Measurements from ENCODE around the gene QRSL1. TPM values are rescaled to one million over a fixed set of nuclear protein-coding genes. Genes with fewer than 3 reads are reported as not detected.

Gene QRSL1
- total and polyA plus RNA-seq, 2 of the 4 experiments (the other 2 are of a cell fraction): 6.1 to 10.9 TPM

DNA sequence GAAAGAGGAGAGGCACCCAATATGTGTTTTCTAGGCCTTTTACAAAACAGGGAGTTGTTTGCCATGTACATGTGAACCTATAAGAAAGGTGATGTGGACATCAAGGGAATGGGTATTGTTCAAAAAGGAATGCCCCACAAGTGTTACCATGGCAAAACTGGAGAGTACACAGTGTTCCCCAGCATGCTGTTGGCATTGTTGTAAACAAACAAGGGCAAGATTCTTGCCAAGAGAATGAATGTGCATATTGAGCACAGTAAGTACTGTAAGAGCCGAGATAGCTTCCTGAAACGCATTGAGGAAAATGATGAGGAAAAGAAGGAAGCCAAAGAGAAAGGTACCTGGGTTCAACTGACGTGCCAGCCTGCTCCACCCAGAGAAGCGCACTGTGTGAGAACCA, 13.1 kb downstream of the QRSL1 start:
- Histone ChIP-seq H3K27me3 (ENCODE audit: control insufficient read depth, insufficient read depth, low read length) (no peaks in the 10 kb centered on the region), H2BK20ac (ENCODE audit: low read depth, low read length) (no peak overlapping the region), H4K5ac (ENCODE audit: low read depth, low read length) (no peak overlapping the region), H2BK5ac (ENCODE audit: low read depth, low read length, poor library complexity, severe bottlenecking) (no peak overlapping the region), H4K20me1 (ENCODE audit: insufficient read depth, low read length) (no peaks in the 10 kb centered on the region; the same call in 1 of the 2 replicates), H2AK5ac (ENCODE audit: low read depth, low read length) (no peak overlapping the region), H3K18ac (ENCODE audit: low read depth, low read length) (no peak overlapping the region), H3K9me3 (ENCODE audit: control insufficient read depth, insufficient read depth, low read length) (no peaks in the 10 kb centered on the region), H2AK9ac (replicated peaks; ENCODE audit: low read depth, low read length, poor library complexity) (no peak overlapping the region), H4K91ac (ENCODE audit: insufficient read depth, low read depth, low read length) (no peak overlapping the region), H3K14ac (replicated peaks; ENCODE audit: low read depth, low read length) (no peak overlapping the region), H3K23ac (ENCODE audit: low read depth, low read length) (no peak overlapping the region), H3K9ac (ENCODE audit: low read depth, low read length) (no peak overlapping the region), H3K4ac (ENCODE audit: low read depth, low read length) (no peak overlapping the region), H3K4me3 (ENCODE audit: insufficient read depth, low read depth, low read length) (no peak overlapping the region), H3K36me3 (ENCODE audit: control insufficient read depth, insufficient read depth, low read length) (peaks cover 5% of the 10 kb centered on the region; the same call in 1 of the 2 replicates), H3K9me1 (ENCODE audit: insufficient read depth, low read length) (no peaks in the 10 kb centered on the region), H2BK120ac (ENCODE audit: low read depth, low read length) (no peak overlapping the region), H3K4me1 (ENCODE audit: control insufficient read depth, insufficient read depth, low read length) (peaks cover 3% of the 10 kb centered on the region; the same call in 1 of the 2 replicates), H3K56ac (ENCODE audit: extremely low read depth, insufficient read depth, low read length) (no peak overlapping the region), H3K79me1 (ENCODE audit: low read depth in 1 of 2, low read length in 2 of 2) (peaks cover 6 to 8% of the 10 kb centered on the region in 2 experiments; a peak in 3 of 4 replicates), H2AFZ (replicated peaks; ENCODE audit: low read length, poor library complexity) (no peak overlapping the region), H2BK15ac (ENCODE audit: low read depth, low read length) (no peak overlapping the region), H4K8ac (ENCODE audit: low read depth in 2 of 2, low read length in 2 of 2) (no peak overlapping the region), H3K4me2 (ENCODE audit: low read depth, low read length) (no peak overlapping the region), H3K27ac (ENCODE audit: insufficient read depth, low read length) (no peak overlapping the region)
- intact Hi-C loops (cut with micrococcal nuclease) (no loop called here), in situ Hi-C loops (cut with MboI; ENCODE audit: low sequenced_read_pairs) (no loop called here), dilution Hi-C loops (cut with HindIII; ENCODE audit: low sequenced_read_pairs, unreplicated experiment) (no loop called here)
- DNase-seq: no peak
- no TSS peak for BruUV-seq (replicated peaks)
- CTCF ChIA-PET: no interaction called here
- TF ChIP-seq MAFK (IDR thresholded peaks at IDR 0.05; ENCODE audit: low read depth, low read length) (no peak), CEBPB (IDR thresholded peaks at IDR 0.05; ENCODE audit: low read depth, low read length) (no peak), MAZ (IDR thresholded peaks at IDR 0.05; ENCODE audit: borderline replicate concordance, low read depth, low read length) (no peak), RFX5 (IDR thresholded peaks at IDR 0.05; ENCODE audit: low read depth, low read length) (no peak), CHD1 (IDR thresholded peaks at IDR 0.05; ENCODE audit: low read depth, low read length) (no peak), BHLHE40 (IDR thresholded peaks at IDR 0.05; ENCODE audit: low read depth, low read length) (no peak), NFE2L2 (IDR thresholded peaks at IDR 0.05; ENCODE audit: low read depth, low read length) (no peak), FOS (IDR thresholded peaks at IDR 0.05; ENCODE audit: low read depth, low read length) (no peak), MXI1 (IDR thresholded peaks at IDR 0.05; ENCODE audit: borderline replicate concordance, low read depth, low read length) (no peak), RCOR1 (IDR thresholded peaks at IDR 0.05; ENCODE audit: insufficient replicate concordance, low read length) (no peak), POLR2A (IDR thresholded peaks at IDR 0.05; ENCODE audit: low read depth, low read length) (no peak), RAD21 (IDR thresholded peaks at IDR 0.05; ENCODE audit: low read length) (no peak), SMC3 (IDR thresholded peaks at IDR 0.05; ENCODE audit: low read depth, low read length) (no peak)
- TF ChIP-seq, protein P1, sequence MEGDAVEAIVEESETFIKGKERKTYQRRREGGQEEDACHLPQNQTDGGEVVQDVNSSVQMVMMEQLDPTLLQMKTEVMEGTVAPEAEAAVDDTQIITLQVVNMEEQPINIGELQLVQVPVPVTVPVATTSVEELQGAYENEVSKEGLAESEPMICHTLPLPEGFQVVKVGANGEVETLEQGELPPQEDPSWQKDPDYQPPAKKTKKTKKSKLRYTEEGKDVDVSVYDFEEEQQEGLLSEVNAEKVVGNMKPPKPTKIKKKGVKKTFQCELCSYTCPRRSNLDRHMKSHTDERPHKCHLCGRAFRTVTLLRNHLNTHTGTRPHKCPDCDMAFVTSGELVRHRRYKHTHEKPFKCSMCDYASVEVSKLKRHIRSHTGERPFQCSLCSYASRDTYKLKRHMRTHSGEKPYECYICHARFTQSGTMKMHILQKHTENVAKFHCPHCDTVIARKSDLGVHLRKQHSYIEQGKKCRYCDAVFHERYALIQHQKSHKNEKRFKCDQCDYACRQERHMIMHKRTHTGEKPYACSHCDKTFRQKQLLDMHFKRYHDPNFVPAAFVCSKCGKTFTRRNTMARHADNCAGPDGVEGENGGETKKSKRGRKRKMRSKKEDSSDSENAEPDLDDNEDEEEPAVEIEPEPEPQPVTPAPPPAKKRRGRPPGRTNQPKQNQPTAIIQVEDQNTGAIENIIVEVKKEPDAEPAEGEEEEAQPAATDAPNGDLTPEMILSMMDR (conservative IDR thresholded peaks at IDR 0.05; ENCODE audit: low read depth, low read length): no peak
- TF ChIP-seq, protein P2, sequence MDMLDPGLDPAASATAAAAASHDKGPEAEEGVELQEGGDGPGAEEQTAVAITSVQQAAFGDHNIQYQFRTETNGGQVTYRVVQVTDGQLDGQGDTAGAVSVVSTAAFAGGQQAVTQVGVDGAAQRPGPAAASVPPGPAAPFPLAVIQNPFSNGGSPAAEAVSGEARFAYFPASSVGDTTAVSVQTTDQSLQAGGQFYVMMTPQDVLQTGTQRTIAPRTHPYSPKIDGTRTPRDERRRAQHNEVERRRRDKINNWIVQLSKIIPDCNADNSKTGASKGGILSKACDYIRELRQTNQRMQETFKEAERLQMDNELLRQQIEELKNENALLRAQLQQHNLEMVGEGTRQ (IDR thresholded peaks at IDR 0.05; ENCODE audit: low read depth, low read length): no peak
- TF ChIP-seq, protein P3, sequence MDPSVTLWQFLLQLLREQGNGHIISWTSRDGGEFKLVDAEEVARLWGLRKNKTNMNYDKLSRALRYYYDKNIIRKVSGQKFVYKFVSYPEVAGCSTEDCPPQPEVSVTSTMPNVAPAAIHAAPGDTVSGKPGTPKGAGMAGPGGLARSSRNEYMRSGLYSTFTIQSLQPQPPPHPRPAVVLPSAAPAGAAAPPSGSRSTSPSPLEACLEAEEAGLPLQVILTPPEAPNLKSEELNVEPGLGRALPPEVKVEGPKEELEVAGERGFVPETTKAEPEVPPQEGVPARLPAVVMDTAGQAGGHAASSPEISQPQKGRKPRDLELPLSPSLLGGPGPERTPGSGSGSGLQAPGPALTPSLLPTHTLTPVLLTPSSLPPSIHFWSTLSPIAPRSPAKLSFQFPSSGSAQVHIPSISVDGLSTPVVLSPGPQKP (IDR thresholded peaks at IDR 0.05; ENCODE audit: borderline replicate concordance, low read depth, low read length): no peak
- WGBS, 2 experiments (ENCODE audit: extremely low coverage in 2 of 2, insufficient read length in 1 of 2): no CpG with 5 or more reads among the region's 4 CpGs
- no peak for ATAC-seq (ENCODE audit: low read depth)
- POLR2A ChIA-PET (ENCODE audit: unreplicated experiment): no interaction called here

All from IMR-90 (cell line).